Right hindlimb (tissue), 1 donor: Measurements from ENCODE around the gene SERAC1.

ENCODE experiments used
- DNase-seq: peaks from one replicate; pipeline ENCODE4 v3.0.0-alpha.2; 2018

SERAC1 gene

GRCh38 chr6:158121335-158121734, 46.7 kb downstream of the SERAC1 start:
- no peak for DNase-seq

GRCh38 chr6:158118886-158119285, 49.2 kb downstream of the SERAC1 start:
- no peak for DNase-seq

GRCh38 chr6:158115508-158115907, 52.6 kb downstream of the SERAC1 start:
- no peak for DNase-seq

- no peak for DNase-seq
Measured at GRCh38 chr6:158115102-158115501, 53.0 kb downstream of the SERAC1 start.

GRCh38 chr6:158113802-158114201, 54.3 kb downstream of the SERAC1 start:
- no peak for DNase-seq

- DNase-seq = no peak
Measured at GRCh38 chr6:158111987-158112386, 56.1 kb downstream of the SERAC1 start.

- DNase-seq = no peak
Measured at GRCh38 chr6:158110986-158111385, 57.1 kb downstream of the SERAC1 start.

GRCh38 chr6:158109748-158110147, 58.3 kb downstream of the SERAC1 start:
- DNase-seq = no peak

- DNase-seq = no peak
Measured at GRCh38 chr6:158104696-158105095, 63.4 kb downstream of the SERAC1 start.

GRCh38 chr6:158103228-158103627, 64.8 kb downstream of the SERAC1 start:
- no peak for DNase-seq

GRCh38 chr6:158095671-158096070, 72.4 kb downstream of the SERAC1 start:
- no peak for DNase-seq

- no peak for DNase-seq
Measured at GRCh38 chr6:158095031-158095430, 73.0 kb downstream of the SERAC1 start.

- DNase-seq = no peak
Measured at GRCh38 chr6:158092806-158093205, 75.3 kb downstream of the SERAC1 start.

GRCh38 chr6:158087224-158087867, 80.7 kb downstream of the SERAC1 start:
- no peak for DNase-seq

GRCh38 chr6:158086504-158087223, 81.4 kb downstream of the SERAC1 start:
- no peak for DNase-seq

- no peak for DNase-seq
Measured at GRCh38 chr6:158086054-158086503, 82.0 kb downstream of the SERAC1 start.

GRCh38 chr6:158085261-158086053, 82.6 kb downstream of the SERAC1 start:
- DNase-seq = no peak

GRCh38 chr6:158083455-158084325, 84.4 kb downstream of the SERAC1 start:
- no peak for DNase-seq

- no peak for DNase-seq
Measured at GRCh38 chr6:158081657-158081935, 86.5 kb downstream of the SERAC1 start.

- DNase-seq = no peak
Measured at GRCh38 chr6:158080849-158081656, 87.0 kb downstream of the SERAC1 start.

- no peak for DNase-seq
Measured at GRCh38 chr6:158078320-158078719, 89.7 kb downstream of the SERAC1 start.

GRCh38 chr6:158077676-158078075, 90.4 kb downstream of the SERAC1 start:
- DNase-seq = no peak
